GM06990 (cell line): ENCODE data around the gene ADAMTS12.

Source experiments
- DNase-seq: peaks from one replicate; pipeline ENCODE4 v3.0.0-alpha.2; 2011; ENCODE audit not compliant: insufficient read length; ENCODE audit errors: extremely low read depth
- H3K27me3 ChIP-seq: replicated peaks from 2 replicates; pipeline ENCODE4 v1.6.0; 2011; ENCODE audit warnings: low read length; ENCODE audit not compliant: control insufficient read depth, insufficient read depth
- H3K36me3 ChIP-seq: 2 replicates; pipeline ENCODE4 v1.5.1; 2011; ENCODE audit warnings: low read length; ENCODE audit not compliant: control insufficient read depth, insufficient read depth
- H3K4me3 ChIP-seq: replicated peaks from 2 replicates; pipeline ENCODE4 v1.5.1; 2011; ENCODE audit warnings: low read depth, mild to moderate bottlenecking, control low read depth, low read length
- CTCF ChIP-seq: IDR thresholded peaks from 2 replicates; pipeline ENCODE4 v1.5.1; 2011; ENCODE audit warnings: low read length, control low read depth, mild to moderate bottlenecking, inconsistent platforms; ENCODE audit not compliant: insufficient read depth, poor library complexity, severe bottlenecking

The ADAMTS12 gene

GRCh38 chr5:33629999-33630398, 261.8 kb downstream of the ADAMTS12 start:
- TF ChIP-seq CTCF: no peak
- no peaks in the 10 kb centered on the region for H3K27me3 ChIP-seq
- no peak for DNase-seq

GRCh38 chr5:33628796-33629195, 263.0 kb downstream of the ADAMTS12 start:
- no peak for TF ChIP-seq CTCF
- DNase-seq: no peak
- no peaks in the 10 kb centered on the region; the same call in 1 of the 2 replicates for H3K36me3 ChIP-seq
- H3K27me3 ChIP-seq: no peaks in the 10 kb centered on the region
- H3K4me3 ChIP-seq: no peak overlapping the region

More at GRCh38 chr5:33629999-33630398, 261.8 kb downstream of the ADAMTS12 start:
- Histone ChIP-seq H3K4me3 (no peak overlapping the region), H3K36me3 (no peaks in the 10 kb centered on the region; the same call in 1 of the 2 replicates)

GRCh38 chr5:33621514-33621913, 270.3 kb downstream of the ADAMTS12 start:
- no peak for TF ChIP-seq CTCF
- Histone ChIP-seq H3K27me3 (no peaks in the 10 kb centered on the region), H3K4me3 (no peak overlapping the region), H3K36me3 (no peaks in the 10 kb centered on the region)
- DNase-seq: no peak

- DNase-seq: no peak
- no peaks in the 10 kb centered on the region for H3K27me3 ChIP-seq
- peaks cover 4% of the 10 kb centered on the region for H3K36me3 ChIP-seq
- no peak for TF ChIP-seq CTCF
- no peak overlapping the region for H3K4me3 ChIP-seq
Observed at GRCh38 chr5:33614039-33614438, 277.8 kb downstream of the ADAMTS12 start.

- no peak for DNase-seq
Observed at GRCh38 chr5:33612386-33612785, 279.4 kb downstream of the ADAMTS12 start.

More at GRCh38 chr5:33612386-33612785, 279.4 kb downstream of the ADAMTS12 start:
- Histone ChIP-seq H3K4me3 (no peak overlapping the region), H3K27me3 (no peaks in the 10 kb centered on the region), H3K36me3 (peaks cover 4% of the 10 kb centered on the region)
- TF ChIP-seq CTCF: no peak
